HG03097 (cell line): Measurements from ENCODE around the gene SLC8A3.

Source experiments
- ATAC-seq: cut with Tn5 transposase; IDR thresholded peaks from one replicate; pipeline ENCODE4 v1.9.1; 2021; ENCODE audit not compliant: unreplicated experiment, low FRiP score

Gene SLC8A3

DNA sequence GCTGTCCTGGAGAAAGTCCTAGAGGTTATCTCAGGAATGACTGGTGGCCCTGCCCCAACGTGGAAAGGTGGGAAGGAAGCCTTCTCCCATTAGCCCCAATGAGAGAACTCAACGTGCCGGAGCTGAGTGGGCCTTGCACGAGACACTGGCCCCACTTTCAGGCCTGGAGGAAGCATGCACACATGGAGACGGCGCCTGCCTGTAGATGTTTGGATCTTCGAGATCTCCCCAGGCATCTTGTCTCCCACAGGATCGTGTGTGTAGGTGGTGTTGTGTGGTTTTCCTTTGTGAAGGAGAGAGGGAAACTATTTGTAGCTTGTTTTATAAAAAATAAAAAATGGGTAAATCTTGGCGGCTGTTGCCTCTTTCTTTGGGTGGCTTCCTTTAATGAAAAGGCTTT, 156.7 kb downstream of the SLC8A3 start:
- ATAC-seq: no peak

GRCh38 chr14:70029296-70030132, 159.2 kb downstream of the SLC8A3 start:
- ATAC-seq: no peak

- no peak for ATAC-seq
These were observed 160.8 kb downstream of the SLC8A3 start for GRCh38 chr14:70027785-70028428.

DNA sequence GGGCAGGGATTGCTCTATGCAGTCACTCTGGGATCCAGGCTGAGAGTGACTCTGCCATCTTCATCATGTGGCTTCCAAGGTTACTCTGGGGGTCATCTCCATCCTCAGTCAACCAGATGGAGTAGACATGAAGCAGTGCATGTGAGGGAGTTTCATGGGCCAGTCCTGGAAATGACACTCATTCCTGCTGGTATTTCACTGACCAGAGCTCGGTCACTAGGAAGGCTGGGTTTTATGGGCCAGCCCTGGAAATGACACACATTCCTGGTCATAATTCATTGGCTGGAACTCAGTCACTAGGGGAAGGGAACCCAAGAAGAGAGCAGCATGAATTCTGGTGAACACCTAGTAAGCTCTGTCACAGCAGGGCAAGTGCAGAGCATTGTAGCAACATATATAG, 164.9 kb downstream of the SLC8A3 start:
- ATAC-seq: no peak

GRCh38 chr14:70022771-70023445, 165.8 kb downstream of the SLC8A3 start:
- no peak for ATAC-seq

GRCh38 chr14:70021548-70022220, 167.1 kb downstream of the SLC8A3 start:
- ATAC-seq: no peak

GRCh38 chr14:70020352-70021170, 168.2 kb downstream of the SLC8A3 start:
- no peak for ATAC-seq

DNA sequence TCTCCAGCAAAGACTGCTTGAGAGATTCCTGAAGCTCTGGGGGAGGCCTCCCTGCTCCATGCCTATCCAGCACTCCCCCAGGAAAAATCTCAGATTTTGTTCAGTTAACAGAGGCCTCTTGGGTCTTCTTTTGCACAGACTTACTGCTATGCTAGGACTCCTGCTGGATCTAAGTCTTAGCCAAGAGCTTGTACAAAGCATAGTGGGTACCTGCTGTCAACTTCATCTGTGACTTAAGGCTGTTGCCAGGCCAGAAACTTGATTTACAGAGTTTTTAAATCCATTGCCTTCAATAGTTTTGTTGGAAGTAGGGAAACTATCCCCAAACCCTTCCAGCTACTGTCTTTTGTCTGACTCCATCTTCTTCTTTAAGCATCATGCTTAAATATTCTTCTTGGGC, 169.1 kb downstream of the SLC8A3 start:
- ATAC-seq: no peak

- ATAC-seq: peak; percentile 63
These were observed 170.0 kb downstream of the SLC8A3 start for GRCh38 chr14:70018713-70019211.

- no peak for ATAC-seq
These were observed 170.5 kb downstream of the SLC8A3 start for GRCh38 chr14:70018230-70018629.

DNA sequence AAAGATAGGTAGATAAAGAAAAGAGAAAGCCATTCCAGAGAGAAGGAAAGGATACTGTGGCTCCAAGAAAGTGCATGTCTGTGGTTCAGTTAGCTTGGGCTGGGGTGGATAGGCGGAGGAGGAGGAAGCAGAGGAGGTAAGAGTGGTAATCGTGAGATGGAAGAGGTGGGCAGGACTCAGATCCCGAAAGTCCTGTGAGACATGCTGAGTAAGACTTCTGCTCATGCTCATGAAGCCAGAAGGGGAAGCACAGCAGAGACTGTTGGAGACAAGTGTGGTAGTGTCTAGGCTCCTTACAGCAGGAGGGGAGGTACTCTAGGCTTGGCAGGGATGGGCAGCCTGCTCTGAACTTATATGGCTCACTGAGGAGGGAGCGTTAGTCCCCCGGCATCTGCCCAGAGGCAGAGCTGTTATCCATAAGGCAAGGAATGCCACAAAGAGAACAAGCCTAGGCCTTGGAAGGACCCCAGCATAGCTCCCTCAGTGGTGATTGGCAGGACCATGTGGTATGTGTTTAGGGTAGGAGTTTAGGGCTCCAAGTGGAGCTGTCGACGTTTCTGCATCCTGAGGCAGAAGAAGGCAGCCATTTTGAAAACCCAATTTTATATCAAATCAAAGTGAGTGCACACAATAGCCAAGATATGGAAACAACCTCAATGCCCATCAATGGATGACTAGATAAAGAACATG, 174.2 kb downstream of the SLC8A3 start:
- no peak for ATAC-seq

DNA sequence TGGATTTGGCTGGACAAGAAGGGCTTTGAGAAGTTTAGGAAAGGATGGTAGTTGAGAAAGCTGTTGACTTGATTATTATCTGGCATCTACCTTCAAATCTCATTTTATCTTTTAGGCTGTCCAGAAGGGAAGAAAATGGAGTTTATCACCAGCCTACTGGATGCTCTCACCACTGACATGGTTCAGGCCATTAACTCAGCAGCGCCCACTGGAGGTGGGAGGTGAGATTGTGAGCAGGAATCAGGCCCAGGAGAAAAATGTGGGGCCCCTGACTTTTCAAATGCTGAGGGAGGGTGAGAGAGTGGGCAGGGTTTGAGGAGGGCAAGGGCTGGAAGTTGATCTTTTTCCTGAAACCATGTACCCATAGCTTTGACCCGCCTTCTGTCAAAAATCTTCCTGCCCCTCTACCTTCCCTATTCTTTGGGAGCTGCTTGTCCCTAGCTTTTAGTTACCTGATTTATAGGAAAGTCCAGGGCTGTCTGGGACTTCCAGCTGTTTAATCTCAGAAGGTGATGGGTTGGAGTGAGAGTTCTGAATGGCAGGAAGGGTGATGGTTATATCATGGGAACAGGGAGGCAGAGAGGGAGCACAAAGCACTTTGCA, 175.4 kb downstream of the SLC8A3 start:
- ATAC-seq: no peak

DNA sequence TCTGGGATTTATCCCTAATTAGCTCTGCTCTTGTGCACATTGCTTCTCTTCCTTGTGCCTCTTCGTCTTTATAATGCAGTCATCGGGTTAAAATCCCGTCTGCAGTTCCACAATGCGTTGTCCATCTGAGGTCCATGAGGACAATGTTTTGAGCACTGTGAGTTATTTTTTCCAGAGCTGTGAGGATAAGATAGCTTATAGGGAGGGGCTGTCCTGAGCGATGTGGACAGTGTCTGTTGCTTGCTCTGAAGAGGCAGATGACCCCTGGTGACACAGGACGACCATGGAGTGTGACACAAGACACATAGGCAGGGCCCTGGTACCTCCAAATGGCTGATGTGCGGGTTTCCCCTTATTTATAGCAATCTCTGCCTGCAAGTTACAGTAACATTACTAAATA, 177.0 kb downstream of the SLC8A3 start:
- no peak for ATAC-seq

- no peak for ATAC-seq
These were observed 177.7 kb downstream of the SLC8A3 start for GRCh38 chr14:70011098-70011497.

DNA sequence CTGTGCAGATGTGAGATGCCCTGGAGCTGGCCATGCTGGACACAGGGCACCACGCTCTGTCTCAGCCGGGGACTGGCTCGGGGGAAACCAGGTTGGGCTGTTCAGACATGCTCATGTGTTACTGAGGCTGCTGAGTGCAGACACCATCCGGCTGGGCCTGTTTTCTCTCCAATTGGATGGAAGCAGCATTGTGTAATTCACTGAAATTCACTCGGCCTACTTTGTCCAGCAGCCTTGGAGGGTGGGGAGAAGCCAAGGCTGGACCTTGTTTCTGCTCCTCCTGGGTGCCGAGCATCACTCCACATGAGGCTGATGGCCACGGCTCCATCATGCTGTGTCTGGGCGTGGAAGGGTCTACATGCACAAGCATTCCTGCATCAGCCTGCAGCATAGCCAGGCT, 178.8 kb downstream of the SLC8A3 start:
- ATAC-seq: no peak

DNA sequence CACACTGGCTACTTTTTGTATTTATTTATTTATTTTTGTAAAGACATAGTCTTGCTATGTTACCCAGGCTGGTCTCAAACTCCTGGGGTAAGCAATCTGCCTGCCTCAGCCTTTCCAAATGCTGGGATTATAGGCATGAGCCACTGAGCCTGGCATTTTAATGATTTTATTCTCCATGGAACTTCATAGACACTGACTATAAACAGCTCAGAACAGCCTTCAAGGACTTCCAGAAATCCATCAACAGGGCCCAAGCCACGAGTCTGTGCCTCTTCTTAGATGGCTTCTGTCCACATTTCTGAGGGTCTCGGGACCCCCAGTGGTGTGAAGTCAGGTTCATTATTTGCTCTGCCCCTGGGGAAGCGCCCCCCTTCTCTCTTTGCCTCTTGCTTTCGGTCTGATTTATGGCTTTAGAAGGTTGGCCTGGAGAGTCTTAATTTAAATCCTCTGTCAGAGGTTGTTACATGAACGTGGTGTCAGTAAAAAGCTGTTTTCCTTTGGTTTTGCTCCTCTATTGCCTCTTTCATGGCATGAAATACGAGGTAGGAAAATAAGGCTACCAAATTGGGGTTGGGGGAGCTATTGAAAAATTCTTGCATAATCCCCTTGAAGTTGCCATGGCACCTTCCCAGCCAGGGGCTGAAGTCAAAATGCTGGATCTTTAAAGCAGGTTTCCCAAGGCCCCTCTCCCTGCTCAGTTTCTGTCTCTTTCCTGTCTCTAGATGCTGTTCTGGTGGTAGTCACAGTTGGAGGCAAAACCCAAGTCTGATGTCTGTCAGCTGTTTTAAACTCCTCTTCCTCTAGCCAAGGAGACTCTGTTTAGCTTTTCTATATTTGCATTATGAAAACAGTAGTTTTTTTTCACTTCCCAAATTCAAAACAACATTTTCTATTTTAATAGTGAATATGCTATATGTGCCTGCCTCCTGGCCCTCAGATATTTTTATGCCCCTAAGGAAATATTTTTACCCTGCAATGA, 180.2 kb downstream of the SLC8A3 start:
- no peak for ATAC-seq

DNA sequence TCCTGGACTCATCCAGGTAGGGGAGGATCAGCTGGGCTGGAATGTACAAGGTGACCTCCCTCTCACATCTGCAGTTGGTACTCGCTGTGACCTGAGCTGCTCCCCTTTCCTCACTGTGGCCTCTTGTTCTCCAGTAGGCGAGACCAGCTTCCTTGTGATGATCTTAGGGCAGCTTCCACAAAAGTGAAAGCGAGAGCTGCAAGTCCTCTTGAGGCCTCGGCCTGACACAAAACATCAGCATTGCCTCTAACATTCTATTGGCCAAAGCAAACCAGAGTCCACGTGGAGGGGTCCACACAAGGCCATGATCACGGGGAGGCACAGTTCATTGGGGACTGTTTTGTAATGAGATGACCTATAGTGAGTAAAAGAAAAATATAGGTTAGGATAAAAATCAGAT, 182.1 kb downstream of the SLC8A3 start:
- ATAC-seq: no peak

- ATAC-seq: no peak
These were observed 183.4 kb downstream of the SLC8A3 start for GRCh38 chr14:70005281-70005805.
